ENCODE results near the gene CRACR2A.

DNA sequence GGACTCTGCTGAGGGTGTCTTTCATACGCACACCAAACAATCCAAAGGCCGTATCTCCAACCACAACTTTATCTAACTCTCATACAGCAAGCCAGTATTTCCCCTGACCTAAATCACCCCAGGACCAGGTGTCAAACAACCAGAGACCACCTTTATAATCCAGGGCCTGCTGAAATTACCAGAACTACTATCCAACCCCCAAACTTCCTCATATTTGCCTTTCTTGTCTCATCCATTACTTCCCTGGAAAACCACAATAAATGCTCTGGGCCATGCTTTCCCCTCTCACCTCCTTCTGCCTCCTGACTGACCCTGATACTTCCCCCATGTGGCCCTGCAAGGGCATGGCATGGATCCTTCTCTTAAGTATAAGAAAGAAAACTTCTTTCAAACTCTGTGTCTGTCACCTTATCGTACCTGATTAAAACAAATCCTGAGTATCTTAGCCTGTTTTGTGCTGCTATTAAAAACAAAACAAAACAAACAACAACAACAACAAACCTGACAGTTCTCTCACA is 44.7 kb upstream of the CRACR2A start:
- TF ChIP-seq POLR2AphosphoS5 (IDR thresholded peaks at IDR 0.05; ENCODE audit: low read depth, low read length) (no peak), SIN3A (IDR thresholded peaks at IDR 0.05; ENCODE audit: borderline replicate concordance, insufficient read depth, low read length) (no peak), TAF1 (IDR thresholded peaks at IDR 0.05; ENCODE audit: borderline replicate concordance, insufficient read depth, low read length) (no peak)
- TF ChIP-seq, protein P1, sequence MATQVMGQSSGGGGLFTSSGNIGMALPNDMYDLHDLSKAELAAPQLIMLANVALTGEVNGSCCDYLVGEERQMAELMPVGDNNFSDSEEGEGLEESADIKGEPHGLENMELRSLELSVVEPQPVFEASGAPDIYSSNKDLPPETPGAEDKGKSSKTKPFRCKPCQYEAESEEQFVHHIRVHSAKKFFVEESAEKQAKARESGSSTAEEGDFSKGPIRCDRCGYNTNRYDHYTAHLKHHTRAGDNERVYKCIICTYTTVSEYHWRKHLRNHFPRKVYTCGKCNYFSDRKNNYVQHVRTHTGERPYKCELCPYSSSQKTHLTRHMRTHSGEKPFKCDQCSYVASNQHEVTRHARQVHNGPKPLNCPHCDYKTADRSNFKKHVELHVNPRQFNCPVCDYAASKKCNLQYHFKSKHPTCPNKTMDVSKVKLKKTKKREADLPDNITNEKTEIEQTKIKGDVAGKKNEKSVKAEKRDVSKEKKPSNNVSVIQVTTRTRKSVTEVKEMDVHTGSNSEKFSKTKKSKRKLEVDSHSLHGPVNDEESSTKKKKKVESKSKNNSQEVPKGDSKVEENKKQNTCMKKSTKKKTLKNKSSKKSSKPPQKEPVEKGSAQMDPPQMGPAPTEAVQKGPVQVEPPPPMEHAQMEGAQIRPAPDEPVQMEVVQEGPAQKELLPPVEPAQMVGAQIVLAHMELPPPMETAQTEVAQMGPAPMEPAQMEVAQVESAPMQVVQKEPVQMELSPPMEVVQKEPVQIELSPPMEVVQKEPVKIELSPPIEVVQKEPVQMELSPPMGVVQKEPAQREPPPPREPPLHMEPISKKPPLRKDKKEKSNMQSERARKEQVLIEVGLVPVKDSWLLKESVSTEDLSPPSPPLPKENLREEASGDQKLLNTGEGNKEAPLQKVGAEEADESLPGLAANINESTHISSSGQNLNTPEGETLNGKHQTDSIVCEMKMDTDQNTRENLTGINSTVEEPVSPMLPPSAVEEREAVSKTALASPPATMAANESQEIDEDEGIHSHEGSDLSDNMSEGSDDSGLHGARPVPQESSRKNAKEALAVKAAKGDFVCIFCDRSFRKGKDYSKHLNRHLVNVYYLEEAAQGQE (IDR thresholded peaks at IDR 0.05; ENCODE audit: insufficient read depth in 1 of 2, low read depth in 2 of 2, low read length in 2 of 2) = no peak
